Right lung (tissue), 5 donors: ENCODE measurements around the gene TF. TPM values are rescaled to one million over a fixed set of nuclear protein-coding genes. Genes with fewer than 3 reads are reported as not detected.

Experiments
- DNase-seq, 2 donors: peaks; one replicate each; pipeline ENCODE4 v3.0.0-alpha.2; 2013
- polyA plus RNA-seq, 5 donors: library from polyadenylated mRNA; unstranded; fragments of 120-200 nt; gene quantifications; one replicate each; pipeline versions ENCODE4 v1.2.1 to v1.2.3, GENCODE V29; 2013; ENCODE audit warnings: inconsistent platforms in 1 of 5, low replicate concordance in 1 of 5; ENCODE audit not compliant: insufficient read length in 5 of 5, insufficient read depth in 1 of 5

The TF gene
- polyA plus RNA-seq, 5 donors, result 3.7 to 65.3 (median 4.8) TPM

DNA sequence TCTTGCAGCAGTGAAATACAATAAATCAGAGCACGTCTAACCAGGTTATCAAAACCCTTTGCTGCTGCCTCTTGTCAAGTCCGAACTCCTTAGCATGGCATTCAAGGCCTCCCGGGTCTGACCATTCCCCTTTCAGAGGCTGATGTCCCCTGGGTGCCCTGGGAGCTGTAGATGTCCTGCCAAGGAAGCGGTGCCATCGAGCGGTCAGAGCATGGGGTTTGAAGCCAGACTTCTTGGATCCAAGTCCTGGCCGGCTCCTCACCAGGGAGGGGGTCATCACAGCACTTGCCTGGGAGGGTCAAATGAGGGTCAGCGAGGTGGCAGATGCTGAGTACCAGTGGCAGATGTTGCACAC lies 496 bp downstream of the TF start:
- DNase-seq, result no peak

DNA sequence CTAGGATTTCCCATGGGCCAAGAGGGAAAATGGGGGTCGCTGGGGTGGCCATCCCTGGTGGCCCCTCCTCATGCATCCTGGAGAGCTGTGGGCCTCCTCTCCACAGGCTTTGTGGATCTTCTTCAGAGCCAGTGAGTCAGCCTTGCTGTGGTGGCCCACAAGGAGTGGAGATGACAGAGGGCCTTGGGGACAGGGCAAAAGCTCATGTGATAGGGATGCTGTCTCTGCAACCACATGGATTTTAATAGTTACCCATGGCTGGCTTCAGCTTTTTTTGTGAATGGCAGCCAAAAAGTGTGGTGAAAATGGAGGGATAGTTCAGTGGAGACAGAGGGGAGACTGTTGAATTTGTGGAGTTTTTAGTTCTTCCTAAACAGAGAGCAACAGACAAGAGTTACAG lies 1.2 kb downstream of the TF start:
- DNase-seq, result no peak

GRCh38 chr3:133747907-133748639 lies 1.9 kb downstream of the TF start:
- no peak for DNase-seq

DNA sequence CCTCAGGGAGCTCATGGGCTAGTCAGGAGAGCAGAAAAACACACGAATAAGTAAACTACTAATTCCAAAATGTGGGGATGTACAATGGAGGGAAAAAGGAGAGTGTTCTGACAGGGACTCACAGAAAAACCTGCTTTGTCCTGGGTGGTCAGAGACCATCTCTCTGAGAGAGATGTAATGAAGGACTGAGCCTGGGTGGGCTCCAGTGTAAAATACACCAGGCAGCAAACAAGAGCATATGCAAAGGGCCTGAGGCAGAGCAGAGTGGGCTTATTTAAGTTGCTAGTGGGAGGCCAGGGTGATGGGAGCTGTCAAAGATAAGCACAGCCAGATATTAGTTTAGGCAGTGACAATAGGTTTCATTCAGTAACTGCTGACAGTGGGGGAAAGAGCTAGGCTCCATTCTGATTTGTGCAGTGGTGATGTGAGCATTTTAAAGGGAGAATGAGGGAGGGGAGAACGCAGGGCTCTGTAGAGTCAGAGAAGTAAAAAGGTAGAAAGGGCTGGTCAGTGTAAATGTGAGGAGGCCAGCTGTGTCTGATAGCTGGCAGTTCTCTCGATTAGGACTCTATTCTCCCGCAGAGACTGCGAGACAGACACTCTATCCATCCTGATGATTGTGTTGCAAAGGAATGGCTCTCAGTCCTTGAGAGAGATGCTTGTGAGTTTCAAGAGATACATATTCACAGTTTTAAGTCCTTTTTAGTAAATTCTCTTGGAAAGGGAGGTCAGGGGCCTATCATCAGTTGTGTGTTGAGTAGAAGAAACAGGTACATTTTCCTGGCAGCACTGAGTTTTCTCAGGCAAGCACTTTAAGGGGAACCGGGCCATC lies 3.5 kb downstream of the TF start:
- no peak for DNase-seq

DNA sequence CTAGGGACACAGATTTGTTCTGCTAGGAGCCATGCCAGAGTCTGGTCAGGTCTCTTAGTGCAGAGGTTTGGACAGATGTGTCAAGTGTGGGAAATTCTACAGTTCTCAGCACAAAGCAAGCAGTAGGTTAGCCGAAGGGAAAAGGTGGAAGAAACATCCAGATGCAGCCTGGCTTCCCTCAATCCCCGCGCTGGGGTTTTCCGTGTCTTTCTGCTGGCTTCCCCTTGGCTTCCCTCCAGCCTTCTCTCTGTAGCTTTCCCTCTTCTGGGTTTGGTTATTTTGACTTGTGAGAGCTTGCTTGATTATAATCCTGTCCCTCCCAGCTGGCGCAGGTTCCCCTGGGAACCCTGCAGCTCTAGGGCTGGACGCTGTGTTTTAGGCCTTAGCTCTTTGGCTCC lies 4.1 kb downstream of the TF start:
- DNase-seq, result no peak

DNA sequence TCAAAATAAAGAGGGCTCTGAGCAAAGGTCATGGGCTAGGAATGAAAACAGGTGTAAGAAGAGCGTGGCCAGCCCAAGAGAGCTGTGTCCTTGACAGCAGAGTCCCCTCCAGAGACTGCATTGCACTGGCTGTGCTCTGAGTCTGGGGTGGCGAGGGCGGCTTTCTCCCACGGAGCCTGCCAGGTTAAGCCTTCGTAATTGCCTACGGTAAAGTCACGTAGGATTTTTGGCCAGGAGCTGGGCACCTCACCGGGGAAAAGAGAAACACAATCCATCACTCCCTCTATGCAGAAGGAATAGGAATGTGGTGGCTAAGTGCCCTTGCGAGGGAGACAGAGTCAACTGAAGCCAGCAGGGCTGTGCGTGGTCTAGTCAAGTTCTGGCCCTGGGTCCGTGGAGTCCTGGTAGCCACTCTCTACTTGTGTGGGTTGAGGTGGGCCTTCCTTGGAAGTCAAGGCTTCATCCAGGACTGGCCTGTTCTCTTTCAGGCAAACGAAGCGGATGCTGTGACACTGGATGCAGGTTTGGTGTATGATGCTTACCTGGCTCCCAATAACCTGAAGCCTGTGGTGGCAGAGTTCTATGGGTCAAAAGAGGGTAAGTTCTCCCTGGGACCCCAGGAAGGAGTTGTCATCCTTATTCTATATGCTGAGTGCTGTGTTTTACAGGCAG lies 7.0 kb downstream of the TF start:
- no peak for DNase-seq

GRCh38 chr3:133753779-133754164 lies 7.6 kb downstream of the TF start:
- no peak for DNase-seq

GRCh38 chr3:133754455-133754854 lies 8.3 kb downstream of the TF start:
- DNase-seq, result no peak

DNA sequence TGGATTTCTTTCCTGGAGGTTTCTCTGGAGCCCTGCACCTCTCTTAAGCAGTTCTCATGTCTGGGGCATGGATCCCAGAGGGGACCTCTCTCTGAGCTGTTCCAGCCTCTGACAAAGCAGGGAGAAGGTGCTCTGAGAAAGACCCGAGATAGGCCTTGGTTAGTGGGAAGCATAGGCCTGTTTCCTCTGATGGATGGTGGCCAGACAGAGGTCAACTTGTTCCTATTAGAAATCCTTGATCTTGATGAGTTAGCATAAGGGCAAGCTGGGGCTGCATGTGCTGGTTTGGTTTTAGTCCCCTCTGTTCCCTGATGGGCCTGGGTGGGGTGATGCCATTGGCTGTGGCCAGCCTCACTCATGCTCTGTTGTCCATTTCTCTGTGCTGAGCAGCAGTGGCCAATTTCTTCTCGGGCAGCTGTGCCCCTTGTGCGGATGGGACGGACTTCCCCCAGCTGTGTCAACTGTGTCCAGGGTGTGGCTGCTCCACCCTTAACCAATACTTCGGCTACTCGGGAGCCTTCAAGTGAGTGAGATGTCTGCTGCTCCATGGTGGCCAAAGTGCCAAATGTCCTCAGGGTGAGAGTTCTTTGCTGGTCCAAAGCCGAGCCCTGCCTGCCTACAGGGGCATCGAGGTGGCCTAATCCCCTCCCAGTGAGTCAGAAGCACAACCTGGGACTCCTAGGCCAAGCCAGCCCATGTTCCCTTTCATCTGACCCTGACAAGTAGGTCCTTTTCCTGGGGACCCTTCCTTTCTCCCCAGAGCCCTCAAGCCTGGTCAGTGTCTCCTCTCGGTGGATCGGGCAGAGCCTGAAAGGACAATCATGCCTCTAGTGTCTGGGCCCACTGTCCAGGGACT lies 9.0 kb downstream of the TF start:
- no peak for DNase-seq

DNA sequence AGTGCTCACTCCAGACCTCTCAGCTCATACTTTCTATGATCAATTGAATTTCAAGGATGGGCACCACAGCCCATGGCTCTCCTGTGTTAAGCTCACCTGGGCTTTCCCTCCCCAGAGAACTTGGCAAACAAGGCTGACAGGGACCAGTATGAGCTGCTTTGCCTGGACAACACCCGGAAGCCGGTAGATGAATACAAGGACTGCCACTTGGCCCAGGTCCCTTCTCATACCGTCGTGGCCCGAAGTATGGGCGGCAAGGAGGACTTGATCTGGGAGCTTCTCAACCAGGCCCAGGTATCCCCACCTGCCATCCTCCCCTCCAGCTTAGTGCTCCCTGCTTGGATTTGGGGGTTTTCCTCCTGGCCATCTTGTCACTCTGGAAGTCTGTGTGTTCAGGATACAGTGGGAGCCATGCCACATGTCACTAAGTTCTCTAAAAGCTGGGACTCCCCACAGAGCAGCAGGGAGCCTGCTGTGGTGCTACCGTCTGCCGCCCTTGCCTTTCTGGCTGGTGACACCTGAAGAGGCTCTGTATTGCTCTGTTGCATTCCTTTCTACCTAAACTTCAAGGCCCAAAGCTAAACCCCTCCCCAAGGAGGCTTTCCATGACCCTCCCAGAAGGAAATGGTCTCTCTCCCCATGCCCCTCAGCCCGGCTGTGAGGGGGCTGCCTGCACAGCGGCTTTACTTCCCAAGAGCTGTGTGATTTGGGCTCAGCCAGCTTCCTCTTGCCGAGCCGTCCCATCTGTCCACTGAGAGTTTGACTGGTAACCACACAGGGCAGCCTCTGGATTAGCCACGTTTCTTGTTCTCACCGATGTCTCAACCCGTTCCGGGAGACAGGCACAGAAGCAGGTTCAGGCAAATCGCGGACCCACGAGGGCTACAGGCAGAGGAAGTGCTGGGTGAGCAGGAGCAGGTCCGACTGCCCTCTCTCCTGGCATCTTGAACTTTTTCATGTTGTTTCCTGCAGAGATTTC lies 10.8 kb downstream of the TF start:
- DNase-seq, result no peak

DNA sequence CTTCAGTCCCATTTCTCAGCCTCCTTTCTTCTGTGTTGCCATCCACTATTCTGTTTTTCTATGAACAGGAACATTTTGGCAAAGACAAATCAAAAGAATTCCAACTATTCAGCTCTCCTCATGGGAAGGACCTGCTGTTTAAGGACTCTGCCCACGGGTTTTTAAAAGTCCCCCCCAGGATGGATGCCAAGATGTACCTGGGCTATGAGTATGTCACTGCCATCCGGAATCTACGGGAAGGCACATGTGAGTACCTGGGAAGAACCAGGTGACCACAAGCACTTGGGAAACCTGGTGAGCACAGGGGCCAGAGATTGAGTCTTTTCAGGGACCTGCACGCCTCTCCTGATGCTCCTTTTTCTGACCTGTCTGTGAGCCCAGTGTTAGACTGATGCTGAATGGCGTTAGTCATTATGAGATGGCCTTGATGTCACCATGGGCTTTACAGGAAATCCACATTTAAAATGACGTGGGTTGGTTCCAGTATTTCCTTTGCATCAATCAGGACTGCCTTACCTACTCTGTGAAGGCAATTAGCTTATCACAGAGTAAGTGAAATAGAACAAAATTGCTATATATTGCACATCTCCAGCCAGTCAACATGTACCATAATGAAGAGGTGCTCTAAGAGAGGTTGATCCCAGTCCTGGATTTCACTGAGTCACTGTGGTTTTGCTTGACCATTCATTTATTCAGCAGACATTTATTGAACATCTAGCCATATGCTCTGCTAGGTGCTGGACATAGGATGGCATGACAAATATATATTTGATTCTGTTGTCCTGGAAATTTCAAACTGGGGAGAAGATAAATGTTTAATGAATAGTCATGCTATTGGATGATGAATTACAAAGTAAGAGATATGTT lies 11.7 kb downstream of the TF start:
- DNase-seq, result no peak

GRCh38 chr3:133758568-133758928 lies 12.4 kb downstream of the TF start:
- DNase-seq, result no peak

DNA sequence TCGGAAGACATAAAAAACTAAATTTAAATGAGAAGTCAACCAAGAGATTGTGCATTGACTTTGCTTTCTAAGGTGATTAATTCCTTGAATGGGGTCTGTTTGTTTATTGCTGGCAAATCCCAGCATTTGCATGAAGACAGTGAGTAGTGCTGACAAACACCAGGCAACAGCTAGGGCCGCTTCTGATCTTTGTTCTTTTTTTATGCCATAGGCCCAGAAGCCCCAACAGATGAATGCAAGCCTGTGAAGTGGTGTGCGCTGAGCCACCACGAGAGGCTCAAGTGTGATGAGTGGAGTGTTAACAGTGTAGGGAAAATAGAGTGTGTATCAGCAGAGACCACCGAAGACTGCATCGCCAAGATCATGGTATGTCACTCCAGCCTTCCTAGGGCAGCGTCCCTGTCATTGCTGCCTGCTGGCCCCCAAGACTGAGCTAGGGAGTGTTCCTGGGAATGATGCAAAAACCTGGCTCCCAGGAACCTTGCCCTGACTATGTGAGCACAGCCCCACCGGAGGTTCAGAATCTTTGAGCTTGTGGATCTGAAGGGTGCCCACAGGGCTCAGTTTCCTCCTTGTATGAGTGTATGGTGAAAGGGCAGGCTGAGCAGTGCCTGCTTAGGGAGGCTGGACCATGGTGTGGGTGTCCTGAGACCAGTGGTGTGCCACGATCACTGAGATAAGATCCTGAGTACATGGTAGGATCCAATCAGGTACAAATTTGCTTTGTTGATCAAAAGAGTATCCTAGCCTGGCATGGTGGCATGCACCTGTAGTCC lies 13.0 kb downstream of the TF start:
- DNase-seq, result no peak

DNA sequence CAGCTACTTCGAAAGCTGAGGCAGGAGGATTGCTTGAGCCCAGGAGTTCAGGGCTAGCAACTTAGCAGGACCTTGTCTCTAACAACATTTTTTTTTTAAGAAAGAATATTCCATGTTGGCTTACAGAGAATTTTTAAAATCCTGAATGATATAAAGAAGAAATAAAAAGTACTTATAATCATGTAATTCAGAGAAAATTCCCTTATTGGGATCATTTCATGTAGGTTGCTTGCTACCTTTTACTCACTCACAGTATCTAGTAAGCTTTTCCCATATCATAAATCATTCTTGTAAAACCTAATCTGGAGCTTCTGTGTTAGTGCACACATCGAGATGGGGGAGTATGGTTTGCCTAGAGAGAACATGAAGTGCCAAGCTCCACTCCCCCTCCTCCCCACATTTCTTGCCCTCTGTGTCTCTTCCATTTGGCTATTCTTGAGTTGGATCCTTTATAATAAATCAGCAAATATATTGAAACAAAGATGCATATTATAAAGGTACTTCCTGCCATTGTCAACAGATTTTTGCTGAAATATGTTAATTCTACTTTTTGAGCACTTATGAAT lies 13.6 kb downstream of the TF start:
- DNase-seq, result no peak

GRCh38 chr3:133760916-133761315 lies 14.7 kb downstream of the TF start:
- DNase-seq, result no peak

DNA sequence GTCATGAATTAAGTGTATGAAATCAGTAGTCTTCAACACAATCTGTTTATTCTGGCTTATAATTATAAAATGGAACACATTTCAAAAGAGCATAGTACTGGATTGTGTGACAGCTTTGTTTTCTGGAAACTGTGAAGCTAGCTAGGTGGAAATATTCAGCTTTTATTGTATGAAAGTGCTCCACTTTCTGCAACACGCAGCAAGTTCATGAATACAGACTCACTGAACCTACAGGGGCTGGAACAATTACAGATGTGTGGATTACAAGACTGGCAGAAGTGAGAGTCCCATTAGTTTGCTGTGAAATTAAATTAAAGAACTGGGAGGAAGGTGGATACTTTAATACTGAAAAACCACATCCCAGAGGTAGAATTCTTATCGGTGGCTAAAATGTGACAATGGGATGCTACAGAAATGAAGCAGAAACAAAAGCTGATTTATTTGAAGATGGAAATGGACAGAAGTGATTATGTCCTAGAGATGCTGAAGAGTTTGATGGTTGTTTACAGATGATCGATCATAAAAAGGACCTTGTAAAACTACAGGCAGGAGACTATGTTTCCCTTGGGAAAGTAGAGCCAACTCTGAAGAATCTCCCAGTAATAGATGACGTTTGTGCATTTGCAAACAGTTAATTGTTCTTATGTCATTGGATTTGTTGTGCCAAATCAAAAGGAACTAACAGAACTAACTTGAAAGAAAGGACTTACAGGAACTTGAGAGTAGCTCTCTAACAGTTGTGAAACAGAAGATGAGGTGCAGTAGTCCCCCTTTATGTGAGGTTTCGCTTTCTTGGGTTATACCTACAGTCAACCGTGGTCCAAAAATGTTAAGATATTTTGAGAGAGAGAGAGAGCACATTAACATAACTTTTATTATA lies 15.7 kb downstream of the TF start:
- DNase-seq, result no peak

GRCh38 chr3:133762539-133762938 lies 16.3 kb downstream of the TF start:
- no peak for DNase-seq
